Endothelial cell of umbilical vein (primary cell): ENCODE measurements around the gene TBC1D5. TPM values are rescaled to one million over a fixed set of nuclear protein-coding genes. Genes with fewer than 3 reads are reported as not detected.

ENCODE experiments used
- BruUV-seq: library from RNA; stranded (reverse); fragments of 400-500 nt; replicated peaks from 2 replicates; lab custom pipeline; 2021; lab: Mats Ljungman, UMichigan
- CTCF ChIA-PET: fragments of 300-600, 350-600 bp; sonication (Branson Sonifier 250); formaldehyde crosslinking; loops from one replicate; lab custom pipeline; 2021; ENCODE audit warnings: antibody characterized with exemption, inconsistent platforms; lab: Charles Lee
- POLR2A ChIA-PET: fragments of 300-600, 350-600 bp; sonication (Branson Sonifier 250); formaldehyde crosslinking; loops from one replicate; lab custom pipeline; 2021; ENCODE audit warnings: antibody characterized with exemption, inconsistent platforms; lab: Charles Lee
- DNase-seq: peaks from one replicate; pipeline ENCODE4 v3.0.0-alpha.2; 2011; ENCODE audit warnings: low read depth, low spot score
- FAIRE-seq: peaks from 2 replicates; lab custom pipeline; 2011; peaks lifted over from hg19 to GRCh38; lab: Jason Lieb, UNC
- H2AFZ ChIP-seq: 2 replicates; pipeline ENCODE4 v1.6.0; 2012; ENCODE audit warnings: low read depth, low read length, control low read depth, inconsistent platforms
- H3K27ac ChIP-seq: 2 replicates; pipeline ENCODE4 v1.5.1; 2011; ENCODE audit warnings: low read depth, mild to moderate bottlenecking, control low read depth, low read length, moderate library complexity; ENCODE audit not compliant: insufficient read depth
- H3K27me3 ChIP-seq, 2 experiments: 2 replicates each; pipeline versions ENCODE4 v1.6.0 to v1.6.1; 2011; ENCODE audit warnings: low read length in 2 of 2, mixed read lengths in 1 of 2; ENCODE audit not compliant: control insufficient read depth in 2 of 2, insufficient read depth in 2 of 2
- H3K36me3 ChIP-seq, 2 experiments: 2 replicates in 1 of 2; 3 replicates in 1 of 2; pipeline ENCODE4 v1.5.1; 2011; ENCODE audit warnings: low read length in 2 of 2, mild to moderate bottlenecking in 1 of 2, moderate library complexity in 1 of 2; ENCODE audit not compliant: control insufficient read depth in 2 of 2, insufficient read depth in 2 of 2; ENCODE audit errors: extremely low read depth in 1 of 2
- H3K4me1 ChIP-seq: 3 replicates; pipeline ENCODE4 v1.5.1; 2011; ENCODE audit warnings: mild to moderate bottlenecking, low read length; ENCODE audit not compliant: control insufficient read depth, insufficient read depth; ENCODE audit errors: extremely low read depth
- H3K4me2 ChIP-seq: 2 replicates; pipeline ENCODE4 v1.6.1; 2011; ENCODE audit warnings: low read length, control low read depth, mixed read lengths; ENCODE audit not compliant: insufficient read depth
- H3K4me3 ChIP-seq, 3 experiments: fragments of 200-600 bp in 1 of 3; sonication (generic), shearing (Covaris generic) in 1 of 3; replicated peaks in 1 of 3; 2 replicates each; pipeline ENCODE4 v1.5.1; 2011 to 2016; ENCODE audit warnings: control low read depth in 3 of 3, low read length in 3 of 3, mild to moderate bottlenecking in 2 of 3, inconsistent platforms in 1 of 3, low read depth in 1 of 3, moderate library complexity in 1 of 3; ENCODE audit not compliant: insufficient read depth in 1 of 3
- H3K79me2 ChIP-seq: 2 replicates; pipeline ENCODE4 v1.6.0; 2012; ENCODE audit warnings: low read length, inconsistent platforms; ENCODE audit not compliant: control insufficient read depth, insufficient read depth
- H3K9ac ChIP-seq: replicated peaks from 2 replicates; pipeline ENCODE3; 2011; ENCODE audit warnings: low read length, control low read depth; ENCODE audit not compliant: insufficient read depth; ENCODE audit errors: extremely low read depth
- H3K9me1 ChIP-seq: replicated peaks from 3 replicates; pipeline ENCODE4 v1.6.0; 2011; ENCODE audit warnings: mild to moderate bottlenecking, low read length; ENCODE audit not compliant: control insufficient read depth, insufficient read depth; ENCODE audit errors: extremely low read depth
- H3K9me3 ChIP-seq: replicated peaks from 2 replicates; pipeline ENCODE4 v1.5.1; 2012; ENCODE audit warnings: low read length, inconsistent platforms; ENCODE audit not compliant: control insufficient read depth, insufficient read depth
- H4K20me1 ChIP-seq: replicated peaks from 2 replicates; pipeline ENCODE3; 2011; ENCODE audit warnings: mild to moderate bottlenecking, low read length; ENCODE audit not compliant: control insufficient read depth, insufficient read depth; ENCODE audit errors: extremely low read depth
- CTCF ChIP-seq, 2 donors: IDR thresholded peaks; 1 replicate in 1 of 2; 2 replicates in 1 of 2; pipeline ENCODE4 v1.5.1; 2011; ENCODE audit warnings: low read length in 2 of 2, mild to moderate bottlenecking in 2 of 2, moderate library complexity in 2 of 2, control low read depth in 1 of 2, inconsistent platforms in 1 of 2, low read depth in 1 of 2; ENCODE audit not compliant: insufficient read depth in 1 of 2; ENCODE audit errors: extremely low read depth in 1 of 2
- EZH2 ChIP-seq: IDR thresholded peaks from 2 replicates; pipeline ENCODE4 v1.6.1; 2012; ENCODE audit warnings: borderline replicate concordance, low read depth, mild to moderate bottlenecking, moderate library complexity, low read length, inconsistent platforms; ENCODE audit not compliant: severe bottlenecking
- FOS ChIP-seq: IDR thresholded peaks from 2 replicates; pipeline ENCODE4 v1.6.1; 2011; ENCODE audit warnings: mild to moderate bottlenecking, low read length, moderate library complexity, borderline replicate concordance; ENCODE audit not compliant: insufficient read depth
- GATA2 ChIP-seq: IDR thresholded peaks from 2 replicates; pipeline ENCODE4 v1.7.0; 2011; ENCODE audit warnings: low read depth, mild to moderate bottlenecking, moderate library complexity, mixed read lengths, low read length; ENCODE audit not compliant: insufficient read length, insufficient read depth
- JUN ChIP-seq: IDR thresholded peaks from 2 replicates; pipeline ENCODE4 v1.6.1; 2011; ENCODE audit warnings: borderline replicate concordance, low read depth; ENCODE audit not compliant: insufficient read length, insufficient read depth
- MAX ChIP-seq: IDR thresholded peaks from 2 replicates; pipeline ENCODE4 v1.6.1; 2011; ENCODE audit not compliant: insufficient read depth, insufficient read length
- MYC ChIP-seq: IDR thresholded peaks from one replicate; pipeline ENCODE4 v1.6.1; 2011; ENCODE audit warnings: mild to moderate bottlenecking, low read depth, low read length
- POLR2A ChIP-seq: IDR thresholded peaks from 2 replicates; pipeline ENCODE4 v1.6.1; 2012; ENCODE audit warnings: low read depth, mild to moderate bottlenecking, control low read depth, low read length
- POLR2AphosphoS5 ChIP-seq: IDR thresholded peaks from 2 replicates; pipeline ENCODE4 v1.6.1; 2012; ENCODE audit warnings: low read depth, mild to moderate bottlenecking, control low read depth, low read length, moderate library complexity; ENCODE audit not compliant: insufficient read depth
- dilution Hi-C: fragments of 300-500 bp; cut with MboI; formaldehyde crosslinking; loops from one replicate; pipeline ENCODE4 v1.15.0; 2019; ENCODE audit warnings: low sequenced_read_pairs; ENCODE audit not compliant: extremely low pct_ligation_motif_present
- intact Hi-C: fragments of 100-400 bp; cut with micrococcal nuclease; formaldehyde crosslinking; loops from one replicate; pipeline ENCODE4 v1.10.0; 2022
- polyA plus RNA-seq, 4 experiments: library from polyadenylated mRNA; depleted of rRNA in 3 of 4; stranded (reverse) in 3 of 4; unstranded in 1 of 4; fragments of >200 nt; gene quantifications; 2 replicates each; pipeline versions ENCODE4 v1.2.1 to v1.2.3, GENCODE V29; 2011 to 2012; ENCODE audit warnings: missing spikeins in 1 of 4
- total RNA-seq: library from RNA; stranded (reverse); gene quantifications from 2 replicates; pipeline ENCODE4 v1.2.3, GENCODE V29; 2021

TBC1D5 gene
- total and polyA plus RNA-seq, 2 donors (not counting 3 experiments of a cell fraction or from before 2014, with no cell fraction given), result 17.5 to 44.7 TPM

- Histone ChIP-seq H3K27ac (no peak overlapping the region), H4K20me1 (no peaks in the 10 kb centered on the region), H3K79me2 (no peaks in the 10 kb centered on the region), H3K4me1 (no peaks in the 10 kb centered on the region), H3K4me3 (no peak overlapping the region), H3K9me1 (no peaks in the 10 kb centered on the region), H3K9ac (no peak overlapping the region), H3K36me3 (no peaks in the 10 kb centered on the region), H3K4me2 (no peak overlapping the region), H3K9me3 (no peaks in the 10 kb centered on the region), H3K27me3 (no peaks in the 10 kb centered on the region), H2AFZ (no peak overlapping the region)
- FAIRE-seq (no peak), DNase-seq (no peak)
- CTCF ChIA-PET, result no interaction called here
- TF ChIP-seq MAX (no peak), FOS (no peak), JUN (no peak), MYC (no peak), GATA2 (no peak), POLR2A (no peak), POLR2AphosphoS5 (no peak), EZH2 (no peak), CTCF (IDR thresholded peaks at IDR 0.05; ENCODE audit: extremely low read depth in 1 of 2, insufficient read depth in 1 of 2, low read depth in 1 of 2, low read length in 2 of 2) (no peak)
- dilution Hi-C loops (loop anchor here (25.0 kb wide), 1 partner anchor 392 kb away; no protein-coding TSS in a partner anchor), intact Hi-C loops (no loop called here)
- no TSS peak for BruUV-seq
- POLR2A ChIA-PET, result no interaction called here
Observed at GRCh38 chr3:17444865-17445264, 297.6 kb downstream of the TBC1D5 start.
